ENCODE results near the gene GPR158. TPM values are rescaled to one million over a fixed set of nuclear protein-coding genes. Genes with fewer than 3 reads are reported as not detected.

The GPR158 gene
- total and polyA plus RNA-seq, 11 donors = 0.05 TPM; not detected in 9

GRCh38 chr10:25296324-25296723 lies 121.5 kb downstream of the GPR158 start:
- Histone ChIP-seq H3K27ac (no peak overlapping the region), H3K27me3 (no peaks in the 10 kb centered on the region), H3K36me3 (no peaks in the 10 kb centered on the region), H3K9me3 (no peaks in the 10 kb centered on the region), H3K4me1 (no peaks in the 10 kb centered on the region), H3K4me3 (no peak overlapping the region)
- DNase-seq (no peak), ATAC-seq (no peak)
- intact Hi-C loops (cut with DNase I) = no loop called here
- 60 to 77% (median 64%) methylated on average over 1 of the region's 1 CpG for WGBS, 4 donors
- TF ChIP-seq CTCF (IDR thresholded peaks at IDR 0.05) = no peak
- no peak for TF ChIP-seq POLR2A (IDR thresholded peaks at IDR 0.05)

DNA sequence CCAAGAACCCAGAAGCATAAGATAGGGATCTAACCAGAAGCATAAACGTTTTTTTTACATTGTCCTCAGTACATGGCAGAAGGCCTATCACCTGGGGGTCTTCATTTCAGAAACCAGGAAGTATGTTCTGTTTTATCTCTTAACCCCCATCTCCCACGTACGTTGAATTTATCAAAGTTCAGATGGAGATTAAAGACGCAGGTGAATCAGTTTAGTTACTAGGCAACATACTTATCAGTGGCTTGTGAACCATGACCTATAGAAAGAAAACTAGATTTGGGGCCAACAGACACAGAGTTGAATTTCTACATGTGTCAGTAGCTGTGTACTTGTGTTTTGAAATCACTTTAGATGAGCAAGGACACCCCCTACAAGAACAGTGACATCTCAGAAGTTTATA lies 122.7 kb downstream of the GPR158 start:
- ATAC-seq (no peak), DNase-seq (no peak)
- no peaks in the 10 kb centered on the region for H3K36me3 ChIP-seq
- no peaks in the 10 kb centered on the region for H3K27me3 ChIP-seq
- no peak overlapping the region for H3K27ac ChIP-seq
- no peaks in the 10 kb centered on the region for H3K9me3 ChIP-seq
- H3K4me3 ChIP-seq = no peak overlapping the region
- intact Hi-C loops (cut with DNase I) = no loop called here
- H3K4me1 ChIP-seq = no peaks in the 10 kb centered on the region
- no peak for TF ChIP-seq POLR2A (IDR thresholded peaks at IDR 0.05)
- no peak for TF ChIP-seq CTCF (IDR thresholded peaks at IDR 0.05)
- WGBS, 4 donors = 45 to 60% (median 57%) methylated on average over 4 of the region's 4 CpGs

GRCh38 chr10:25300073-25300472 lies 125.3 kb downstream of the GPR158 start:
- WGBS, 4 donors = 32 to 62% (median 54%) methylated on average over 2 of the region's 2 CpGs
- Histone ChIP-seq H3K4me3 (no peak overlapping the region), H3K4me1 (peaks cover 0 to 5% (median 0%) of the 10 kb centered on the region in 12 donors), H3K9me3 (no peaks in the 10 kb centered on the region), H3K27ac (no peak overlapping the region), H3K27me3 (no peaks in the 10 kb centered on the region), H3K36me3 (no peaks in the 10 kb centered on the region)
- ATAC-seq (no peak), DNase-seq (no peak)
- intact Hi-C loops (cut with DNase I) = no loop called here
- TF ChIP-seq POLR2A (IDR thresholded peaks at IDR 0.05) = no peak
- no peak for TF ChIP-seq CTCF (IDR thresholded peaks at IDR 0.05)

DNA sequence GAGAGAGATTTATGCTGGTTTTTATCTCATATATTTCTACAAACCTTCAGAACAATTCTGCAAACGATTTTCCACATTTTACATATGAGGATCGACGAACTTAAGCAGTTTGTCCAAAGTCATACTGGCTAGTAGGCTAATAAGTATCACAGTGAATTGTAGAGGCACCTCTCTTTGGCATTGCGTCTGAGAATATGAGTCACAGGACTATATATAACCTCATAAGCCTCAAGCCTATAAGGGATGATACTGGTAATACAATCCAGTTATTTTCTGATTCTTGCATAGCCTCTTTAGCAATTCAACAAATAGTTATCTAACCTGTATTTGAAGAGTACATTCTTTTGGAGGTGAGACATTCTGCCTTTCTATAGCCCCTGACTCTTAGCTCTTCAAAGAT lies 129.8 kb downstream of the GPR158 start:
- intact Hi-C loops (cut with DNase I) = loop anchor here in 1 of 10 donors (5.0 kb wide), 1 partner anchor 188 kb away; no protein-coding TSS in a partner anchor
- Histone ChIP-seq H3K27ac (no peak overlapping the region), H3K27me3 (no peaks in the 10 kb centered on the region), H3K9me3 (peaks cover 0 to 19% (median 3%) of the 10 kb centered on the region in 12 donors), H3K36me3 (no peaks in the 10 kb centered on the region), H3K4me1 (peaks cover 0 to 6% (median 0%) of the 10 kb centered on the region in 12 donors), H3K4me3 (no peak overlapping the region)
- TF ChIP-seq POLR2A (IDR thresholded peaks at IDR 0.05) = no peak
- no peak for TF ChIP-seq CTCF (IDR thresholded peaks at IDR 0.05)
- peak; percentile 73 to 93 (median 88) for ATAC-seq
- WGBS, 4 donors = 37 to 66% (median 53%) methylated on average over 4 of the region's 4 CpGs
- no peak for DNase-seq
